Hepatocyte (in vitro differentiated cells): ENCODE measurements around the gene CBX6. TPM values are rescaled to one million over a fixed set of nuclear protein-coding genes. Genes with fewer than 3 reads are reported as not detected.

Source experiments
- DNase-seq: peaks from one replicate; pipeline ENCODE4 v3.0.0-alpha.2; 2016; ENCODE audit warnings: low spot score
- H2AFZ ChIP-seq: fragments of 200-600 bp; sonication (generic); 2 replicates; pipeline ENCODE4 v1.6.0; 2016; ENCODE audit warnings: antibody characterized with exemption, mild to moderate bottlenecking
- H3K27ac ChIP-seq: fragments of 200-600 bp; sonication (generic); 2 replicates; pipeline ENCODE4 v1.5.1; 2016; ENCODE audit warnings: mild to moderate bottlenecking
- H3K27me3 ChIP-seq: fragments of 200-600 bp; sonication (generic); 2 replicates; pipeline ENCODE4 v1.6.1; 2016
- H3K36me3 ChIP-seq: fragments of 200-600 bp; sonication (generic); replicated peaks from 2 replicates; pipeline ENCODE4 v1.5.1; 2016; ENCODE audit warnings: low read depth; ENCODE audit not compliant: insufficient read depth
- H3K4me1 ChIP-seq: fragments of 200-600 bp; sonication (generic); 2 replicates; pipeline ENCODE4 v1.5.1; 2016; ENCODE audit warnings: mild to moderate bottlenecking, moderate library complexity; ENCODE audit not compliant: insufficient read depth
- H3K4me2 ChIP-seq: fragments of 200-600 bp; sonication (generic); 2 replicates; pipeline ENCODE4 v1.6.0; 2016
- H3K4me3 ChIP-seq: fragments of 200-600 bp; sonication (generic); 2 replicates; pipeline ENCODE4 v1.5.1; 2016; ENCODE audit warnings: mild to moderate bottlenecking
- H3K79me2 ChIP-seq: fragments of 200-600 bp; sonication (generic); 2 replicates; pipeline ENCODE4 v1.6.0; 2017; ENCODE audit warnings: mild to moderate bottlenecking
- H3K9me2 ChIP-seq: fragments of 200-600 bp; sonication (generic); replicated peaks from 2 replicates; pipeline ENCODE4 v1.6.0; 2017; ENCODE audit warnings: mild to moderate bottlenecking; ENCODE audit not compliant: insufficient read depth
- H3K9me3 ChIP-seq: fragments of 200-600 bp; sonication (generic); 2 replicates; pipeline ENCODE4 v1.5.1; 2016; ENCODE audit warnings: low read depth, mild to moderate bottlenecking
- H4K20me1 ChIP-seq: fragments of 200-600 bp; sonication (generic); 2 replicates; pipeline ENCODE4 v1.6.0; 2016; ENCODE audit warnings: mild to moderate bottlenecking; ENCODE audit not compliant: insufficient read depth, poor library complexity, severe bottlenecking
- CTCF ChIP-seq: fragments of 200-600 bp; sonication (generic); IDR thresholded peaks from 2 replicates; pipeline ENCODE4 v1.5.1; 2016; ENCODE audit warnings: antibody characterized with exemption, mild to moderate bottlenecking; ENCODE audit not compliant: poor library complexity
- EZH2 ChIP-seq: fragments of 200-600 bp; sonication (generic); IDR thresholded peaks from 2 replicates; pipeline ENCODE4 v1.6.1; 2016; ENCODE audit warnings: antibody characterized with exemption, mild to moderate bottlenecking, borderline replicate concordance
- EZH2phosphoT487 ChIP-seq: fragments of 200-600 bp; sonication (generic); IDR thresholded peaks from one replicate; pipeline ENCODE4 v1.6.1; 2018; ENCODE audit warnings: antibody characterized with exemption, mild to moderate bottlenecking, low read depth, moderate library complexity; ENCODE audit not compliant: unreplicated experiment, severe bottlenecking
- WGBS: methylation state at CpG from one replicate; pipeline ENCODE4 v1.1.6; 2016; ENCODE audit warnings: low lambda C conversion rate; ENCODE audit errors: missing lambda C conversion rate; 5-methylcytosine and 5-hydroxymethylcytosine counted together
- polyA plus RNA-seq: library from polyadenylated mRNA; unstranded; fragments of >200 nt; fragmentation: Nextera tagmentation; extraction: Ambion mirVana; gene quantifications from 2 replicates; pipeline ENCODE4 v1.2.1, GENCODE V29; 2016
- total RNA-seq: library from RNA; depleted of rRNA; stranded (reverse); fragments of >200 nt; gene quantifications from 2 replicates; pipeline ENCODE4 v1.2.3, GENCODE V29; 2014

Gene CBX6
- total and polyA plus RNA-seq, 2 experiments from 2014 or later: 42.9 to 45.4 TPM

DNA sequence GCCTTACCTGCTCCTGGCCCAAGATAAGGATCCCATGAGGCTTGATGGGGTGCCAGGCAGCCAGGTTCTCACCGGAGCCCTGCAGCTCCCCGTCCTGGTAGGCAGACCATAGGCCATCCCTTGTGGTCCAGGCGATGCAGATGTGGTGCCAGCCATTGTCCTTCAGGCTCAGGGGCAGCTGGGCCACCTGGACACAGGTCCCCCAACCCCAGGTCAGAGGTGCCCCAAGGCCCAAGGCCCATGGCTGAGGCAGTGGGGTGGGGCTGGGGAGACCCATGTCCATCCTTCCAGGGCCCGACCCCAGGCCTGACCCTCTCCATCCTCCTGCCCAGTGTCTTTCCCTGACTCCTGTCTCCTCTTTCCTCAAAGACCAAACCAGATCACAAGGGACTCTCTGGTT is 48.9 kb downstream of the CBX6 start:
- Histone ChIP-seq H3K4me1 (no peaks in the 10 kb centered on the region), H4K20me1 (no peaks in the 10 kb centered on the region), H3K36me3 (no peaks in the 10 kb centered on the region), H3K79me2 (no peaks in the 10 kb centered on the region), H3K4me2 (no peak overlapping the region), H2AFZ (no peak overlapping the region), H3K9me3 (no peaks in the 10 kb centered on the region), H3K9me2 (no peaks in the 10 kb centered on the region), H3K27me3 (no peaks in the 10 kb centered on the region), H3K27ac (no peak overlapping the region), H3K4me3 (no peak overlapping the region)
- WGBS: 80% methylated on average over 4 of the region's 4 CpGs
- no peak for DNase-seq
- TF ChIP-seq EZH2phosphoT487 (no peak), CTCF (no peak), EZH2 (no peak)

DNA sequence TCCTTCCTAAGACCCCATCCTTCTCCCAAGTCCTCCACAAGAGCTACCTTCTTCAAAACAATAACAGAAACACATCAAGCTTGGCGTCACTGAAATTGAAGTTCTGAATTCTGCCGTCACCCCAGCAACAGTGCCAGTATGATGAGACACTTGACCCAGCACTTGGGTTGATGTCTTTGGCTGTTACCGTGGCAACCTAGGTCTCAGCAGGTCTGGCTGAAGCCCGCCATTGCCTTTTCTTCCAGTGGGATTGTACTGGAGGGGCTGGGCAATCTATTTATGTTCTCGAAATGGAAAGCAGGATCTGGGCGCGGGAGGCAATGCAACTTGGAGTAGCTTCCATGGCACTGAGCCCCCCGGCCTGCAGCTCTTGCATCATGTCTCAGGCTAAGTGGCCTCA is 52.0 kb downstream of the CBX6 start:
- no peak overlapping the region for H3K27ac ChIP-seq
- no peaks in the 10 kb centered on the region for H4K20me1 ChIP-seq
- no peaks in the 10 kb centered on the region for H3K27me3 ChIP-seq
- WGBS: 84% methylated on average over 8 of the region's 8 CpGs
- no peak overlapping the region for H3K4me2 ChIP-seq
- H2AFZ ChIP-seq: no peak overlapping the region
- H3K9me2 ChIP-seq: no peaks in the 10 kb centered on the region
- no peaks in the 10 kb centered on the region for H3K4me1 ChIP-seq
- H3K4me3 ChIP-seq: no peak overlapping the region
- H3K9me3 ChIP-seq: no peaks in the 10 kb centered on the region
- no peaks in the 10 kb centered on the region for H3K36me3 ChIP-seq
- no peak for DNase-seq
- no peaks in the 10 kb centered on the region for H3K79me2 ChIP-seq
- TF ChIP-seq CTCF: no peak
- TF ChIP-seq EZH2: no peak
- TF ChIP-seq EZH2phosphoT487: no peak

GRCh38 chr22:38819387-38819940 is 52.6 kb downstream of the CBX6 start:
- no peak for DNase-seq
- Histone ChIP-seq H3K27ac (no peak overlapping the region), H4K20me1 (no peaks in the 10 kb centered on the region), H3K27me3 (no peaks in the 10 kb centered on the region), H3K36me3 (no peaks in the 10 kb centered on the region), H3K4me2 (no peak overlapping the region), H3K4me3 (no peak overlapping the region), H2AFZ (no peak overlapping the region), H3K9me2 (no peaks in the 10 kb centered on the region), H3K79me2 (no peaks in the 10 kb centered on the region), H3K9me3 (no peaks in the 10 kb centered on the region), H3K4me1 (no peaks in the 10 kb centered on the region)
- TF ChIP-seq CTCF: no peak
- TF ChIP-seq EZH2phosphoT487: no peak
- no peak for TF ChIP-seq EZH2
- 85% methylated on average over 10 of the region's 10 CpGs for WGBS

- H3K4me3 ChIP-seq: no peak overlapping the region
- H2AFZ ChIP-seq: no peak overlapping the region
- no peaks in the 10 kb centered on the region for H3K9me3 ChIP-seq
- no peaks in the 10 kb centered on the region for H4K20me1 ChIP-seq
- no peaks in the 10 kb centered on the region for H3K36me3 ChIP-seq
- H3K79me2 ChIP-seq: no peaks in the 10 kb centered on the region
- 90% methylated on average over 6 of the region's 6 CpGs for WGBS
- H3K4me2 ChIP-seq: no peak overlapping the region
- H3K4me1 ChIP-seq: no peaks in the 10 kb centered on the region
- no peaks in the 10 kb centered on the region for H3K9me2 ChIP-seq
- no peak for DNase-seq
- H3K27me3 ChIP-seq: no peaks in the 10 kb centered on the region
- no peak overlapping the region for H3K27ac ChIP-seq
- TF ChIP-seq EZH2: no peak
- TF ChIP-seq EZH2phosphoT487: no peak
- no peak for TF ChIP-seq CTCF
Measured at GRCh38 chr22:38817196-38817595, 54.8 kb downstream of the CBX6 start.
